HG02678 (cell line): ENCODE data around the gene LPO.
A peak's percentile ranks its signal among the peaks of the same experiment; 100 is the strongest.

ENCODE experiments used
- ATAC-seq: cut with Tn5 transposase; IDR thresholded peaks from one replicate; pipeline ENCODE4 v1.9.1; 2021; ENCODE audit warnings: mild to moderate bottlenecking, moderate library complexity; ENCODE audit not compliant: unreplicated experiment

Gene LPO

GRCh38 chr17:58228679-58229078 is 9.7 kb upstream of the LPO start:
- ATAC-seq: no peak

- no peak for ATAC-seq
These were observed 9.0 kb upstream of the LPO start for GRCh38 chr17:58229384-58229783.

GRCh38 chr17:58229881-58230280 is 8.5 kb upstream of the LPO start:
- no peak for ATAC-seq

GRCh38 chr17:58231641-58232040 is 6.7 kb upstream of the LPO start:
- ATAC-seq: no peak

GRCh38 chr17:58232707-58233156 is 5.7 kb upstream of the LPO start:
- ATAC-seq: peak; percentile 70

- ATAC-seq: peak; percentile 65
These were observed 4.8 kb upstream of the LPO start for GRCh38 chr17:58233543-58233942.

GRCh38 chr17:58234512-58234911 is 3.9 kb upstream of the LPO start:
- no peak for ATAC-seq

GRCh38 chr17:58235821-58236220 is 2.6 kb upstream of the LPO start:
- ATAC-seq: no peak

GRCh38 chr17:58236394-58236793 is 2.0 kb upstream of the LPO start:
- ATAC-seq: no peak

GRCh38 chr17:58239987-58240386 is 1.6 kb downstream of the LPO start:
- no peak for ATAC-seq

GRCh38 chr17:58242171-58242784 is 3.9 kb downstream of the LPO start:
- no peak for ATAC-seq

- ATAC-seq: no peak
These were observed 6.6 kb downstream of the LPO start for GRCh38 chr17:58244963-58245362.

GRCh38 chr17:58245428-58246103 is 7.2 kb downstream of the LPO start:
- ATAC-seq: no peak

- ATAC-seq: no peak
These were observed 7.8 kb downstream of the LPO start for GRCh38 chr17:58246104-58246740.

- no peak for ATAC-seq
These were observed 8.4 kb downstream of the LPO start for GRCh38 chr17:58246781-58247180.

GRCh38 chr17:58247511-58248363 is 9.4 kb downstream of the LPO start:
- no peak for ATAC-seq

GRCh38 chr17:58248955-58249269 is 10.5 kb downstream of the LPO start:
- no peak for ATAC-seq

GRCh38 chr17:58249270-58250133 is 11.1 kb downstream of the LPO start:
- peak; percentile 77 for ATAC-seq

- ATAC-seq: no peak
These were observed 12.1 kb downstream of the LPO start for GRCh38 chr17:58250344-58251011.

GRCh38 chr17:58252141-58252540 is 13.8 kb downstream of the LPO start:
- ATAC-seq: no peak
